SH-SY5Y (cell line): ENCODE data around the gene PLAC8.

Source experiments
- GATA2 ChIP-seq: IDR thresholded peaks from 2 replicates; pipeline ENCODE4 v1.6.1; 2011; ENCODE audit warnings: mild to moderate bottlenecking, low read depth, low read length
- GATA3 ChIP-seq: IDR thresholded peaks from 2 replicates; pipeline ENCODE4 v1.6.1; 2011; ENCODE audit warnings: low read depth, mild to moderate bottlenecking, low read length, moderate library complexity

Gene PLAC8

GRCh38 chr4:83046693-83047473, 67.6 kb downstream of the PLAC8 start:
- no peak for TF ChIP-seq GATA3
- TF ChIP-seq GATA2: no peak

GRCh38 chr4:83043801-83044407, 70.6 kb downstream of the PLAC8 start:
- TF ChIP-seq GATA2 (no peak), GATA3 (no peak)

- TF ChIP-seq GATA2: no peak
- TF ChIP-seq GATA3: no peak
Measured at GRCh38 chr4:83040269-83040668, 74.3 kb downstream of the PLAC8 start.
